Naive thymus-derived CD4-positive, alpha-beta T cell (primary cell): ENCODE data around the gene GMDS. TPM values are rescaled to one million over a fixed set of nuclear protein-coding genes. Genes with fewer than 3 reads are reported as not detected.

Experiments used
- ATAC-seq: fragments of 150-1000 bp; cut with Tn5 transposase; 2 replicates; pipeline ENCODE4 v1.10.0; 2021; ENCODE audit warnings: mild to moderate bottlenecking, moderate library complexity
- CTCF ChIA-PET: fragments of 350-600 bp; sonication (Branson Sonifier 250); formaldehyde crosslinking; loops from one replicate; lab custom pipeline; 2021; ENCODE audit warnings: antibody characterized with exemption; lab: Charles Lee
- POLR2A ChIA-PET: fragments of 350-600 bp; sonication (Branson Sonifier 250); formaldehyde crosslinking; loops from one replicate; lab custom pipeline; 2021; ENCODE audit warnings: antibody characterized with exemption, inconsistent platforms; lab: Charles Lee
- DNase-seq, 9 donors: peaks; one replicate each; pipeline versions ENCODE4 v3.0.0 to v3.0.0-alpha.2; 2020 to 2022; ENCODE audit warnings: mixed read lengths in 1 of 9
- H3K27ac ChIP-seq: one replicate; pipeline ENCODE4 v1.7.0; 2013; ENCODE audit warnings: mild to moderate bottlenecking, low read depth, low read length, moderate library complexity
- H3K27me3 ChIP-seq, 2 donors: one replicate each; pipeline ENCODE4 v1.7.0; 2013; ENCODE audit warnings: low read length in 2 of 2, mild to moderate bottlenecking in 2 of 2, moderate library complexity in 2 of 2; ENCODE audit not compliant: control insufficient read depth in 2 of 2, insufficient read depth in 2 of 2
- H3K36me3 ChIP-seq, 3 experiments: 1 replicate in 2 of 3; 2 replicates in 1 of 3; pipeline ENCODE4 v1.7.0; 2013; ENCODE audit warnings: low read length in 3 of 3, mild to moderate bottlenecking in 3 of 3, moderate library complexity in 1 of 3; ENCODE audit not compliant: insufficient read depth in 3 of 3, control insufficient read depth in 2 of 3
- H3K4me1 ChIP-seq, 2 donors: one replicate each; pipeline ENCODE4 v1.7.0; 2013; ENCODE audit warnings: low read length in 2 of 2, mild to moderate bottlenecking in 2 of 2, moderate library complexity in 1 of 2; ENCODE audit not compliant: control insufficient read depth in 2 of 2, insufficient read depth in 2 of 2
- H3K4me3 ChIP-seq: 2 replicates; pipeline ENCODE4 v1.7.0; 2013; ENCODE audit warnings: mild to moderate bottlenecking, low read length
- H3K9me3 ChIP-seq, 3 experiments: 1 replicate in 2 of 3; 2 replicates in 1 of 3; pipeline ENCODE4 v1.7.0; 2013; ENCODE audit warnings: low read length in 3 of 3; ENCODE audit not compliant: control insufficient read depth in 2 of 3
- H3K27ac Mint-ChIP-seq, 9 donors: one replicate each; pipeline ENCODE4 v1.8.0; 2020 to 2022; ENCODE audit warnings: mixed read lengths in 9 of 9, mild to moderate bottlenecking in 8 of 9, moderate library complexity in 5 of 9, inconsistent platforms in 2 of 9
- H3K27me3 Mint-ChIP-seq, 5 donors: one replicate each; pipeline ENCODE4 v1.8.0; 2021 to 2022; ENCODE audit warnings: mixed read lengths in 5 of 5, mild to moderate bottlenecking in 1 of 5
- H3K36me3 Mint-ChIP-seq, 5 donors: one replicate each; pipeline ENCODE4 v1.8.0; 2020 to 2022; ENCODE audit warnings: mixed read lengths in 5 of 5, mild to moderate bottlenecking in 3 of 5, inconsistent platforms in 1 of 5
- H3K4me1 Mint-ChIP-seq, 7 donors: one replicate each; pipeline ENCODE4 v1.8.0; 2020 to 2022; ENCODE audit warnings: mixed read lengths in 7 of 7, mild to moderate bottlenecking in 3 of 7, inconsistent platforms in 1 of 7
- H3K4me3 Mint-ChIP-seq, 10 donors: one replicate each; pipeline ENCODE4 v1.8.0; 2020 to 2022; ENCODE audit warnings: mild to moderate bottlenecking in 10 of 10, mixed read lengths in 10 of 10, moderate library complexity in 6 of 10, inconsistent platforms in 2 of 10
- H3K9me3 Mint-ChIP-seq, 11 donors: one replicate each; pipeline ENCODE4 v1.8.0; 2020 to 2022; ENCODE audit warnings: mixed read lengths in 11 of 11, mild to moderate bottlenecking in 4 of 11, inconsistent platforms in 1 of 11, moderate library complexity in 1 of 11
- intact Hi-C, 2 donors: fragments of 100-400 bp; cut with micrococcal nuclease; formaldehyde crosslinking; loops; one replicate each; pipeline ENCODE4 v1.15.1; 2023
- polyA plus RNA-seq, 2 donors: library from polyadenylated mRNA; unstranded; fragments of 300-500 nt; fragmentation: Illumina TruSeq; gene quantifications; one replicate each; pipeline ENCODE4 v1.2.3, GENCODE V29; 2021
- total RNA-seq, 6 experiments: library from RNA in 5 of 6; stranded (reverse) in 5 of 6; gene quantifications; 1 replicate in 5 of 6; 2 replicates in 1 of 6; pipeline ENCODE4 v1.2.3 and lab custom pipeline; 2021 to 2026

The GMDS gene
- total and polyA plus RNA-seq, 7 experiments from 2014 or later, result 12.7 to 33.9 (median 18.3) TPM

GRCh38 chr6:1923449-1923848 is 322.0 kb downstream of the GMDS start:
- Mint-ChIP-seq H3K27me3 (no peaks in the 10 kb centered on the region), H3K36me3 (peaks cover 4 to 33% (median 10%) of the 10 kb centered on the region in 5 donors), H3K9me3 (peaks cover 0 to 3% (median 0%) of the 10 kb centered on the region in 11 donors), H3K4me3 (no peak overlapping the region), H3K27ac (no peak overlapping the region), H3K4me1 (peaks cover 0 to 5% (median 0%) of the 10 kb centered on the region in 7 donors)
- no peaks in the 10 kb centered on the region for H3K4me1 ChIP-seq
- no peaks in the 10 kb centered on the region for H3K9me3 ChIP-seq
- intact Hi-C loops, result no loop called here
- no peak for ATAC-seq
- no peak overlapping the region for H3K27ac ChIP-seq
- ChIA-PET CTCF (no interaction called here), POLR2A (no interaction called here)
- H3K4me3 ChIP-seq, result no peak overlapping the region
- DNase-seq, result no peak
- H3K27me3 ChIP-seq, result no peaks in the 10 kb centered on the region
- no peaks in the 10 kb centered on the region for H3K36me3 ChIP-seq

DNA sequence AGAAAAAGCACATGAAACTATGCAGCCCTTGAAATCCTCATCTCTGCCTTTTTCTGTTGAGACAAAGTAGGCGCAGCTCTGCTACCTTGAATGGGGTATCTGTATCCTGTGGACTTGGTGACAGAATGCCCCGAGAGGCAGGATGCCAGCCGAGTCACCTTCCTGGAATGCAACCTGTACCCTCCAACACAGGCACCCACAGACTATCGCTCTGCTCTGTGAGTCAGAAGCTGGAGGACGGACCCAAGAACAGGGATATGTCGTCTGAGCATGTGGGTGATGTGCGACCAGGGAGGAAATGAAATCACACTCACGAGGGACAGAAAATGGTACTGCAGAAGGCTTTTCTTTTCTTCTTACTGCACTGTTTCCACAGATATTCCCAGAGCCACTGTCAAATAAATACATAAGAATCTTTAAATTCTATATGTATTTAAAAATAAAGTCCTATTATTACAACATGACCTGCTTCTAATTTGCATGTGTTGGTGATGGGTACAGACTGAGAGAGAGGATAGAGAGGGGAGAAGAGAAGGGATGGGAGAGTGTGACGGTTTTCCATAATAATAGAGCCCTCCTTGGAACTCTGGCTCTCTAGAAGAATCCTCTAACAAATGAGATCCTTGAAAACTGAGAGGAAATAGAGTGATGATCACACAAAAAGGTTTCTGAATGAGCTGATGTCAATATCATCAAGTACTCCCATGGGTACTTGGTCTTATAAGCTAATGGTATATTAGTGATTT is 327.6 kb downstream of the GMDS start:
- Mint-ChIP-seq H3K4me1 (peaks cover 0 to 20% (median 6%) of the 10 kb centered on the region in 7 donors), H3K4me3 (no peak overlapping the region), H3K36me3 (peaks cover 4 to 20% (median 17%) of the 10 kb centered on the region in 5 donors), H3K9me3 (no peaks in the 10 kb centered on the region), H3K27ac (no peak overlapping the region), H3K27me3 (no peaks in the 10 kb centered on the region)
- CTCF ChIA-PET, result no interaction called here
- no peaks in the 10 kb centered on the region for H3K36me3 ChIP-seq
- no peak overlapping the region for H3K27ac ChIP-seq
- H3K9me3 ChIP-seq, result no peaks in the 10 kb centered on the region
- H3K4me3 ChIP-seq, result no peak overlapping the region
- DNase-seq (peak in 1 of 9 donors; percentile 32), ATAC-seq (no peak)
- no peaks in the 10 kb centered on the region for H3K27me3 ChIP-seq
- POLR2A ChIA-PET, result no interaction called here
- no peaks in the 10 kb centered on the region for H3K4me1 ChIP-seq
- intact Hi-C loops, result no loop called here

DNA sequence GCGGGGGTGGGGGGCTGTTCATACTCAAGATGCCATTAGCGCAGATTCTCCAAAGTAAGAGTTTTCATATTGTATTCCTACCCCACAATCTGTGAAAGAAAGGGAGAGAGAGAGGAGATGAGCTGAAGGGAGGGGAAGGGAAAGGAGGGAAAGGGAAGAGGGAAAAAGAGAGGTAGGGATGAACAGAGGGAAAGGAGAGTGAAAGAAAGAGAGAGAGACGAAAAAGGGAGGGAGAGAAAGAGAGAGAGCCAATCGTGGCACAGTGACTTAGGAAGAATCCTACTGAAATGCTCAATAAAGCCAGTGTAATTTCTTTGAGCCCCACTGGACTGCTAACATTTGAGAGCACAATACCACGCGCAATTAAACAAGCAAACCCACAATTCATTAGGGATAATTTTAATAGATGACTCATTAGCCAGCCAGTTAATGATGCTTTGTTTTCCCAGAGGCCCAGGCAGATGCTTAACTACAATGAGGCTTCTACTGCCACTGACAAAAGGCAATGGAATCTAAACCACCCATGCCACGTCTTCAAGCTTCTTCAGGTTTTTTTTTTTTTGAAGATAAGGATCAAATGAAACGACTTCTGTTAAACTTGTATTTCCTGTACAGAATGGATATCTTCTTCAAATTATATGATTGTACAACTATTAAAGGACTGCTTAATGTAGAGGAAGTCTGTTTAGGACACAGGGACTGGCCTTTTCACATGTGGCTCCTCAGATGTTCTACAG is 328.9 kb downstream of the GMDS start:
- ChIA-PET CTCF (no interaction called here), POLR2A (no interaction called here)
- no peaks in the 10 kb centered on the region for H3K9me3 Mint-ChIP-seq
- no peaks in the 10 kb centered on the region for H3K36me3 ChIP-seq
- peaks cover 0 to 20% (median 6%) of the 10 kb centered on the region in 7 donors for H3K4me1 Mint-ChIP-seq
- H3K27me3 Mint-ChIP-seq, result no peaks in the 10 kb centered on the region
- no peak for ATAC-seq
- H3K36me3 Mint-ChIP-seq, result peaks cover 4 to 20% (median 17%) of the 10 kb centered on the region in 5 donors
- H3K4me3 Mint-ChIP-seq, result no peak overlapping the region
- intact Hi-C loops, result no loop called here
- H3K4me1 ChIP-seq, result no peaks in the 10 kb centered on the region
- no peaks in the 10 kb centered on the region for H3K9me3 ChIP-seq
- H3K27me3 ChIP-seq, result no peaks in the 10 kb centered on the region
- H3K4me3 ChIP-seq, result no peak overlapping the region
- H3K27ac Mint-ChIP-seq, result peak overlapping the region in 1 of 9 donors; percentile 16
- no peak overlapping the region for H3K27ac ChIP-seq
- DNase-seq, result no peak

DNA sequence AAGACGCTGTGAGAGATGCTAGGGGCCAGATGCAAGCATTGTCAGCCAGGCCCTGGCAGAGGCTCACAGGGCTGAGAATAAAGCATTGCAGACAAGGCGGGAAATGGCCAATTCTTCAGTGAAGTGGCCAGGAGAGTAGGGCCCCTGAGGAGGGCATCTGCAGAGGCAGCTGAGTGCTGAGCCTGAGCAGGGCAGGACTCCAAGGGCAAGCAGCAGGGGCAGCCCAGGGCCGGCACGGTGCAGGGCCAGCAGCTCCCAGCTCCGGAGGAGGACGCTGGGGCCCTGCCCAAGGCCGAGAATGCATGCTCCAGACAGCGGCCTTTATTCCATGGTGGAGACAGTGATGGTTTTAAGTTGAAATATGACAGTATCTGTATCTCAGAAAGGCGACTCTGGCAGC is 330.2 kb downstream of the GMDS start:
- Mint-ChIP-seq H3K9me3 (no peaks in the 10 kb centered on the region), H3K4me1 (peaks cover 0 to 20% (median 6%) of the 10 kb centered on the region in 7 donors)
- intact Hi-C loops, result loop anchor here in 1 of 2 donors (2.0 kb wide), 1 partner anchor 18 kb away; no protein-coding TSS in a partner anchor

GRCh38 chr6:1913577-1913976 is 331.8 kb downstream of the GMDS start:
- Histone ChIP-seq H3K9me3 (no peaks in the 10 kb centered on the region), H3K4me3 (no peak overlapping the region), H3K27ac (no peak overlapping the region), H3K27me3 (no peaks in the 10 kb centered on the region), H3K4me1 (no peaks in the 10 kb centered on the region), H3K36me3 (no peaks in the 10 kb centered on the region)
- ChIA-PET CTCF (no interaction called here), POLR2A (no interaction called here)
- no peak overlapping the region for H3K4me3 Mint-ChIP-seq
- peaks cover 0 to 20% (median 6%) of the 10 kb centered on the region in 7 donors for H3K4me1 Mint-ChIP-seq
- H3K27ac Mint-ChIP-seq, result no peak overlapping the region
- intact Hi-C loops, result no loop called here
- no peaks in the 10 kb centered on the region for H3K27me3 Mint-ChIP-seq
- ATAC-seq (no peak), DNase-seq (no peak)
- peaks cover 1 to 33% (median 23%) of the 10 kb centered on the region in 5 donors for H3K36me3 Mint-ChIP-seq
- H3K9me3 Mint-ChIP-seq, result no peaks in the 10 kb centered on the region

More for the DNA sequence above, 330.2 kb downstream of the GMDS start:
- Histone ChIP-seq H3K4me1 (no peaks in the 10 kb centered on the region), H3K27me3 (no peaks in the 10 kb centered on the region), H3K4me3 (no peak overlapping the region), H3K36me3 (no peaks in the 10 kb centered on the region), H3K27ac (no peak overlapping the region), H3K9me3 (no peaks in the 10 kb centered on the region)
- ChIA-PET POLR2A (no interaction called here), CTCF (no interaction called here)
- Mint-ChIP-seq H3K4me3 (no peak overlapping the region), H3K36me3 (peaks cover 4 to 20% (median 12%) of the 10 kb centered on the region in 5 donors), H3K27me3 (no peaks in the 10 kb centered on the region), H3K27ac (no peak overlapping the region)
- ATAC-seq (no peak), DNase-seq (no peak)

DNA sequence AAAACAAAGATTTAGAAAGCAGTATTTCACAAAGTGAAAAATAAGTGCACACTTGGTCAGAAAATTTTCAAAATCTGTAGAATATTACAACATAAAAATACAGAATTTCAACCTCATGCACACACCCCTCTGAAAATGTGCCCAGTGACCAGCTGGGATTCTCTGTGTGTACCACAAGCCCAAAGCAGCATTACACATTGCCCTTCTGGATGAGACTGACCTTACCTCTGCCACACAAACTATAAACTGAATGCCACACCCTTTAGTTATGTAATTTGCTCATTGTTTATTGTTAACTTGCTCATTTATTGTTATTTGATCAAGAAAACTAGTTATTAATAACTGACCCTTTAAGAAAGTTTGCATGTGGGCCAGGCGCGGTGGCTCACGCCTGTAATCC is 332.7 kb downstream of the GMDS start:
- no peaks in the 10 kb centered on the region for H3K9me3 Mint-ChIP-seq
- H3K9me3 ChIP-seq, result no peaks in the 10 kb centered on the region
- ChIA-PET CTCF (no interaction called here), POLR2A (no interaction called here)
- H3K4me1 Mint-ChIP-seq, result peaks cover 0 to 17% (median 6%) of the 10 kb centered on the region in 7 donors
- no peak overlapping the region for H3K4me3 ChIP-seq
- H3K27ac Mint-ChIP-seq, result peak overlapping the region in 1 of 9 donors; percentile 70
- H3K36me3 Mint-ChIP-seq, result peaks cover 0 to 41% (median 27%) of the 10 kb centered on the region in 5 donors
- H3K27me3 Mint-ChIP-seq, result no peaks in the 10 kb centered on the region
- no peak overlapping the region for H3K27ac ChIP-seq
- no peak overlapping the region for H3K4me3 Mint-ChIP-seq
- no peaks in the 10 kb centered on the region for H3K36me3 ChIP-seq
- ATAC-seq, result no peak
- no peak for DNase-seq
- intact Hi-C loops, result no loop called here
- H3K4me1 ChIP-seq, result no peaks in the 10 kb centered on the region
- no peaks in the 10 kb centered on the region for H3K27me3 ChIP-seq
